Right lung (tissue), 5 donors: ENCODE measurements around the gene NSRP1. TPM values are rescaled to one million over a fixed set of nuclear protein-coding genes. Genes with fewer than 3 reads are reported as not detected.
"Not testable (repeated sequence)": the region's sequence is repeated elsewhere in the genome, so short reads cannot be mapped to it uniquely, and the experiment has no call there.

Source experiments
- DNase-seq, 2 donors: peaks; one replicate each; pipeline ENCODE4 v3.0.0-alpha.2; 2013
- polyA plus RNA-seq, 5 donors: library from polyadenylated mRNA; unstranded; fragments of 120-200 nt; gene quantifications; one replicate each; pipeline versions ENCODE4 v1.2.1 to v1.2.3, GENCODE V29; 2013; ENCODE audit warnings: inconsistent platforms in 1 of 5, low replicate concordance in 1 of 5; ENCODE audit not compliant: insufficient read length in 5 of 5, insufficient read depth in 1 of 5

NSRP1 gene
- polyA plus RNA-seq, 5 donors = 33.4 to 45.1 (median 34.7) TPM

DNA sequence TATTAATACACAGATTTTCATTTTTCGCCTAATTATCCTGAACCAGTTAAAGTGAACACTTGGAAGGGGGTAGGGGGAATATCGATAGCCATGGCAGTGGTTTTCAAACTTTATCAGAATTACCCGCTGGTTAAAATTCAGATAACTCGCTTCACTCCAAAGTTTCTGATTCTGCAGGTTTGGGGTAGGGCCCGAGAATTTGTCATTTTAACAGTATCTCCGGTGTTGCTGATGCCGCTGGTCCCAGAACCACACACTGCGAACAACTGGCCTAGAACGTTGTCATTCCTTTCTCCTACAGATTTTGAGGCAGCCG, 313 bp upstream of the NSRP1 start:
- no peak for DNase-seq

DNA sequence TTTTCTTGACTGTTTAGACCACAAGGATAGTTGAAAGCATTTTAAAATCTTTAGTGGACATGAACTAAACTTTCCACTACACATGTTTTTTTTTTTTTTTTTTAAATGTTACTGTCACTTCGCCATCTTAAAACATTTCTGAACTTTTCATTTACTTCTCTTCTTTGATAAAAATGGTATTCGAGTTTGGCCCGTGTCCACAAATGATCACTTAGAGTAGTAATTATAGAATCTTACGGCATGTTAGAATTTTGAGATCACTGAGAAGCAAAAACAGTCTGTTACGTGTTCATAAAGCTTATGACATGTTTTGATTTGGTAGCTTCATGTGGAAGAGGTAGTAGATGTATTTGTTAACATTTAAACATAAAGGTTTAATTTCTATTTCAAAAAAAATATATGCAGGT, 1.1 kb downstream of the NSRP1 start:
- DNase-seq = peak; percentile 24 to 31

- not testable (repeated sequence) for DNase-seq
Observed at GRCh38 chr17:30118635-30119034, 2.0 kb downstream of the NSRP1 start.

GRCh38 chr17:30124273-30124796, 7.7 kb downstream of the NSRP1 start:
- DNase-seq = no peak

DNA sequence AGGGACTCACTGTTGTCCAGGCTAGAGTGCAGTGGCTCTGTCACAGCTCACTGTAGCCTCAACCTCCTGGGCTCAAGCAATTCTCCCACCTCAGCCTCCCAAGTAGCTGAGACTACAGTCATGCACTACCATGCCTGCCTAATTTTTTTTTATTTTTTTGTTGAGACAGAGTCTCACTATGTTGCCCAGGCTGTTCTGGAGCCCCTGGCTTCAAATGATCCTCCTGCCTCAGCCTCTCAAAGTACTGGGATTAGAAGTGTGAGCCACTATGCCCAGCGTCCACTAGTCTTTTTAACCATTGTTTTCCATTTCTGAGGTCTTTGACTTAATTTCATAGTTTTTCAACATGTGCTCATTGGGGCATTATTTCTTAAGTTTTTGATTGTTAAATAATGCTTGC, 13.5 kb downstream of the NSRP1 start:
- no peak for DNase-seq

DNA sequence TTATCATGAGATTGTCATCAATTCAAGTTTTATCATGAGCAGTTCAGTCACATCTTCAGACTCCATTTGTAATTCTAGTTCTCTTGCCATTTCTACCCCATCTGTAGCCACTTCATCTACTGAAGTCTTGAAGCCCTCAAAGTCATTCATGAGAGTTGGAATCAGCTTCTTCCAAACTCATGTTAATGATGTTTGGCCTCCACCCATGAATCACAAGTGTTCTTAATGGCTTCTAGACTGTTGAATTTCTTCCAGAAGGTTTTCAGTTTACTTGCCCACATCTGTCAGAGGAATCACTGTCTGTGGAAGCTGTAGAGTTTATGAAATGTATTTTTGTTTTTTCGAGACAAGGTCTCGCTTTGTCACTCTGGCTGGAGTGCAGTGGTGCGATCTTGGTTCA, 16.0 kb downstream of the NSRP1 start:
- no peak for DNase-seq

- no peak for DNase-seq
Observed at GRCh38 chr17:30133197-30133596, 16.6 kb downstream of the NSRP1 start.

- DNase-seq = no peak
Observed at GRCh38 chr17:30134551-30134950, 17.9 kb downstream of the NSRP1 start.

DNA sequence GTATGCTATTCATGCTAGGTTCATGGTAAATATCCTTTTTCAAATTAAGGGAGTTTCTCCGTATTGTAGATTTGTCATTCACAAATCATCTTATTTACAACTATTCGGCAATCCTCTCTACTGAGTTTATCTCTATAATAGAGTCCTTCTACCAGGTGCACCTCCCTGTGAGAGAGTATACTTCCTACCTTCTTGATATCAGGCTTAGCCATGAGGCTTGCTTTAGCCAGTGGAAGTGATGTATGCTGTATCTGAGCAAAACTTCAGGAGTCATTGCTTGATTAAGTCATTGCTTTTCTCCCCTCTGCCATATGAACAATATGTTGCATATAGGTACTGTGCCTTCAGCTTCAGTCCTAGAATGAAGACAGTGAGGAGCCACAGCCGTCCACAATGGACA, 20.5 kb downstream of the NSRP1 start:
- no peak for DNase-seq

DNA sequence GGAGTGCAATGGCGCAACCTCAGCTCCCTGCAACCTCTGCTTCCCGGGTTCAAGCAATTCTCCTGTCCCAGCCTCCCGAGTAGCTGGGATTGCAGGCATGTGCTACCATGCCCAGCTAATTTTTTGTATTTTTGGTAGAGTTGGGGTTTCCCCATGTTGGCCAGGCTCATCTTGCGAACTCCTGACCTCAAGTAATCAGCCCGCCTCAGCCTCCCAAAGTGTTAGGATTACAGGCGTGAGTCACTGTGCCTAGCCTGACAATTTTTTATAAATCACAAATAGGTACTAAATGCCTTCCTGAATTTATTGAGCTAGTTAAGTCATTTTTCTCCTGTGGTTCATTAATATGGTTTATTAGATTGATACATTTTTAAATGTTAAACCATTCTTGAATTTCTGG, 31.2 kb downstream of the NSRP1 start:
- not testable (repeated sequence) for DNase-seq

DNA sequence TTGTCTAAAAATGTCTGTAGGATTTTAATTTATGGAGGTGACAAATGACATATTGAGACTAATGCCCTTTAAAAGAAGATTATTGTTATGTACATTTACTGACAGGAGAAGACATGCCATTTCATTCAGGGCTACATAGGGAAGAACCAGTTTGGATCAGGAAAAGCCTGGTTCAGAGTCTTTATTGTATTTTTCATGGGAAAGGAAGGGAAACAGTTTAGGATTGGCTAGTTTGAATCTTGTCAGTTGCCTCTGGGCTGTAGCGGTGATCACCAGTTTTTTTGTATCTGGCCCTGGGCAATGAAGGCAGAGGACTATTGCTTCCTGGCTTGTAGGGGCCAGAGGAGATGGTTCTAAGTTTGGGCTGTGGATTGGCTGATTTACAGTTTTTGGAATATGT, 31.8 kb downstream of the NSRP1 start:
- no peak for DNase-seq

DNA sequence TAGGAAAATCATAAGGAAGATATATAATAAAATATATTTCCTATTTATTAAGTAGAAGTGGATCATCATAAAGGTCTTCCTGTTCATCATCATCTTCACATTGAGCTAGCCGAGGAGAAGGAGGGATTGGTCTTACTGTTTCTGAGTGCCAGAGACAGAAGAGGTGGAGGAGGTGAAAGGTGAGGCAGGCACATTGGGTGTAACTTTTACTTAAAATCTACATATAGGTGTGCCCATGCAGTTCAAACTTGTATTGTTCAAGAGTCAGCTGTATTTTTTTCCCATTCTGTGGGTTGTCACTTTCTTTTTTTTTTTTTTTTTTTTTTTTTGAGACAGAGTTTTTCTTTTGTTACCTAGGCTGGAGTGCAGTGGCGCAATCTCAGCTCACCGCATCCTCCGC, 34.9 kb downstream of the NSRP1 start:
- no peak for DNase-seq

DNA sequence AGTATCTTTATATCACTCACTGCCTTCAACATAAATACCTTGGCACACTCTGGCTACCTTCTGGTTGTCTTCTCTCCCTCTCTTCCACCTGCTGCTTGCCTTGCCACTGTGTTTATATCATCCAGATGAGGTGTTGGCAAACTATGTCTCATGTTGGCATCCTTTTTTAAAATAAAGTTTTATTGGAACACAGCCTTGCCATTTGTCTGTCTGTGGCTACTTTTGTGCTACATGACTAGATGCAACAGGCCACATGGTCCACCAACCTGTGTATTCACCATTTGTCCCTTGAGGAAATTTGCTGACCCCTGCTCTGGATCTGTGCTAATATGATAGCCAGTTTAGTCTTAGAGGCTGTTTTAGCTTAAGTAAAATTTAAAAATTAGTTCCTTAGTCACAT, 36.8 kb downstream of the NSRP1 start:
- no peak for DNase-seq

DNA sequence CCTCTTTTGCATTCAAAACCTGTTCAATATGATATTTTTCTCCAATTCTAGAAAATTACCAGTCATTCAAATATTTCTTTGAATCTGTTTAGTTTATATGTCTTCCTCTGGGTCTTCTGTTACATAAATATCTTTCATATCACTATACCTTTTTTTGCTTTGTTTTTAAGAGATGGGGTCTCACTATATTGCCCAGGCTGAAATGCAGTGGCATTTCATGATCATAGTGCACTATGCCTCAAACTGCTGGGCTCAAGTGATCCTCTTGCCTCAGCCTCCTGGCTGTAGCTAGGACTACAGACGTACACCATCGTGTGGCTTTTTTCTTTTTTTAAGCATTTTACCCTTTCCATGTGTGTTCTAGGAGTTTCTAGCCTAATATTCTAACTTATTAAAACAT, 38.8 kb downstream of the NSRP1 start:
- DNase-seq = no peak

DNA sequence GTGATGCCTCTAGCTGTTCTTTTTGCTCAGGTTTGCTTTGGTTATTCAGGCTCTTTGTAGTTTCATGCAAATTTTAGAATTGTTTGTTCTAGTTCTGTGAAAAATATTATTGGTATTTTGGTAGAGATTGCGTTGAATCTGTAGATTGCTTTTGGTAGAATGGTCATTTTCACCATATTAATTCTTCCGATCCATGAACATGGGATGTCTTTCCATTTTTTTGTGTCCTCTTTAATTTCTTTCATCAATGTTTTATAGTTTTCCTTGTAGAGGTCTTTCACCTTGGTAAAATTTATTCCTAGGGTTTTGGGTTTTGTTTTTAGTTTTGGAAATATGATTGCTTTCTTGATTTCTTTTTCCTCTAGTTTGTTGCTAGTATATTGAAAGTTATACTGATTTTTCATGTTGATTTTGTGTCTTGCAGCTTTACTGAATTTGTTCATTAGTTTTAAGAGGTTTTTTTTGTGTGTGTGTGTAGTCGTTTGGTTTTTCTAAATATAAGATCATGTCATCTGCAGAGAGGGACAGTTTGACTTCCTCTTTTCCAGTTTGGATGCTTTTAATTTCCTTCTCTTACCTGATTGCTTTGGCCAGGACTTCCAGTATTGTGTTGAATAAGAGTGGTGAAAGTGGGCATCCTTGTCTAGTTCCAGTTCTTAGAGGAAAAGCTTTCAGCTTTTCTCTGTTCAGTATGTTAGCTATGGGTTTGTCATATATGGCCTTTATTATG, 42.4 kb downstream of the NSRP1 start:
- no peak for DNase-seq

DNA sequence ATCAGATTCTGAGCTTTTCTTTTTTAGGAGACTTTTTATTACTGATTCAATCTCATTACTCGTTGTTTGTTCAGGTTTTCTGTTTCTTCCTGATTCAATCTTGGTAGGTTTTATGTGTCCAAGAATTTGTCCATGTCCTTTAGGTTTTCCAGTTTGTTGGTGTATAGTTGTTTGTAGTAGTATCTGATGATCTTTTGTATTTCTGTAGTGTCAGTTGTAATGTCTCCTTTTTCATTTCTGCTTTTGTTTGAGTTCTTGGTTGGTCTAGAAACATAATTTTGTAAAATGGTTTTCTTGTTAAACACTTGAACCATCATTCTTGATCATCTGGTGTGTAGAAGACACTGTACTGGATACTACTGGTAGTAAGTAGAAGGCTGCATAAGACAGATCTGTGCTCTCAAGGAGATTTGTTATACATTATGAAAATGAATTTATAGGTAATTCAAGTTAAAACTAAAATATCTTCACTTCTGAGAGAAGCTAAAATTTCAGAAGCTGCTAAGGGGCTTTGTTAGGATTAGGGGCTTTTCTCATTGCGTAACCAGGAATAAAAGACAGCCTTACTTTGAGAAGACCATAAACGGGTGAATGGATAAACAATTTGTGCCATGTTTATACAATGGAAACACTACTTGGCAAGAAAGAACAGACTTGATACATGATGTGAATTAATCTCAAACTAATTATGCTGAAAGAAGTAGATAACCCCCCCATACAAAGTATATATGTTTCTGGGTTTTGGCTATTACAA, 44.0 kb downstream of the NSRP1 start:
- DNase-seq = no peak

GRCh38 chr17:30161601-30162000, 45.0 kb downstream of the NSRP1 start:
- no peak for DNase-seq

- DNase-seq = no peak
Observed at GRCh38 chr17:30164531-30164930, 47.9 kb downstream of the NSRP1 start.

GRCh38 chr17:30165147-30165546, 48.5 kb downstream of the NSRP1 start:
- DNase-seq = no peak

DNA sequence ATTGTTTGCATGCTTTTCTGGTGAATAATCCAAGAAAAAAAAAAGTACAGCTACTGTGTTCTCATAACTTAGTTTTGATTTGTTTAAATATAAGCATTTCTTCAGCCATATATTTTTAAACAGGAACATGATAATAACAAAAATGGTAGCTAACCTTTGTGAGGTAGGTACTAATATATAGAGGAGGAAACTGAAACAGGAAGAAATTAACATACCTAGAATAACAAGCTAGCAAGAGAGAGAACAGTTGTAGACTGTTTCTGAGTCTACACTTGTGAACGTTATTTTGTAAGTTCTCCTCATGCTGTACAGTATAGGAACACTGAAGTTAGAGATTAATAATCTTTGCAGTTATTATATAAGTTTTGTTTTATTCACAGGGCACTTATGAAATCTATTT, 49.3 kb downstream of the NSRP1 start:
- no peak for DNase-seq

DNA sequence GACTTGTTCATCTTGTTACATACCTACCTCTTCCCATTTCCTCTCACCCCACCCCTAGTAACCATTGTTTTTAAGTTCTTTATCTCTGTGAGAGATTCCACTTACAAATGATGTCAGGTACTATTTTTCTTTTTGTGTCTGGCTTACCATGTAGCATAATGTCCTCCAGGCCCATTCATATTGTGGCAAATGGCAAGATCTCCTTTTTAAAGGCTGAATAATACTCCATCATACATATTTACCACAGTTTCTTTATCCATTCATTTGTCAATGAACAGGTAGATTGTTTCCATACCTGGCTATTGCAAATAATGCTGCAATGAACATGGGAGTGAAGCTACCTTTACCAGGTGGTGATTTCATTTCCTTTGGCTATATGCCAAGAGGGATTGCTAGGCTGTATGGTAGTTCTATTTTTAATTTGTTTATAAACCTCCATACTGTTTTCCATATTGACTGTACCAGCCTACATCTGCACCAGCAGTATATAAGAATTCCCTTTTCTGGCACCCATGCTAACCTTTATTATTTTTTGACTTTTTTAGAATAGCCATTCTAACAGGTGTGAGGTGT, 53.9 kb downstream of the NSRP1 start:
- no peak for DNase-seq

- DNase-seq = no peak
Observed at GRCh38 chr17:30172560-30172959, 55.9 kb downstream of the NSRP1 start.

DNA sequence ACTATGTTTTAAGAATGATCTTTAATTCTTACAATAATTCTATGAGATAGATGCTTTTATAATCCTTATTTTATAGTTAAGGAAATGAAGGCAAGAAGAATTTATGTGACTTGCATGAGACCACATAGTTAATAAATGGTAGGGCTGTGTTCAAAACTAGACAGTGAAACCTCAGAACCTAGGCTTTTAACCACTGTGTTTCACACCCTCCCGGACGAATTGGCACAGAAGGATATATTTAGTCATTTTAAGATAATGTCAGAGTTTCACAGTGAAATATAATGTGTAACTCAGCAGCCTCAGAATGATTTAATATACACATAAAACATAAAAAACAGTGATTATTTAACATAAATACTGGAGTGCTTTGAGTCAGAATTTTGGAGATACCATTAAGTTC, 57.0 kb downstream of the NSRP1 start:
- no peak for DNase-seq
